Measurements from ENCODE around the gene HIF1AN. TPM values are rescaled to one million over a fixed set of nuclear protein-coding genes. Genes with fewer than 3 reads are reported as not detected.

Gene HIF1AN
- total RNA-seq, 3 donors from 2014 or later: 11.4 to 20.6 (median 15.4) TPM

DNA sequence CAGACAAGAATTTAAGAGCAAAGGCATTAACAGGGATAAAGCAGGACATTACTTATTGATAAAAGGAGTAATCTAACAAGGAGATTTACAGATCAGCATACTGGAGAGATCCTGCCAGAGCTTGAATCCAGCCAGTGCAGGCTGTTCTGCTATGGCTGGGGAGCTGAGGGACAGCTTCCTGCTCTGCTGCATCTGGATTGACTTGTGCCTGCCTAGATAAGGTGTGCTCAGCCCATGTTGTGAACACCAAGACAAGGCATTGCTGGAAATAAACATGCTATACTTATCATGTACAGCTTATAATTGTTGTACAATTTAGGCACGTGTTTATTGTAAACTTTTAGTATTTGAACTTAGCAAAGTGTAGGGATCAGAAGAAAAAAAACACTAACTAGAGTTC, 71.7 kb downstream of the HIF1AN start:
- no peak for DNase-seq (ENCODE audit: low spot score in 2 of 2)
- intact Hi-C loops (cut with DNase I; ENCODE audit: low total_unique reads): no loop called here

More for the DNA sequence above, 71.7 kb downstream of the HIF1AN start:
- TF ChIP-seq POLR2A (IDR thresholded peaks at IDR 0.05): no peak
- no peak for TF ChIP-seq POLR2AphosphoS5 (IDR thresholded peaks at IDR 0.05)
- TF ChIP-seq, protein P1, sequence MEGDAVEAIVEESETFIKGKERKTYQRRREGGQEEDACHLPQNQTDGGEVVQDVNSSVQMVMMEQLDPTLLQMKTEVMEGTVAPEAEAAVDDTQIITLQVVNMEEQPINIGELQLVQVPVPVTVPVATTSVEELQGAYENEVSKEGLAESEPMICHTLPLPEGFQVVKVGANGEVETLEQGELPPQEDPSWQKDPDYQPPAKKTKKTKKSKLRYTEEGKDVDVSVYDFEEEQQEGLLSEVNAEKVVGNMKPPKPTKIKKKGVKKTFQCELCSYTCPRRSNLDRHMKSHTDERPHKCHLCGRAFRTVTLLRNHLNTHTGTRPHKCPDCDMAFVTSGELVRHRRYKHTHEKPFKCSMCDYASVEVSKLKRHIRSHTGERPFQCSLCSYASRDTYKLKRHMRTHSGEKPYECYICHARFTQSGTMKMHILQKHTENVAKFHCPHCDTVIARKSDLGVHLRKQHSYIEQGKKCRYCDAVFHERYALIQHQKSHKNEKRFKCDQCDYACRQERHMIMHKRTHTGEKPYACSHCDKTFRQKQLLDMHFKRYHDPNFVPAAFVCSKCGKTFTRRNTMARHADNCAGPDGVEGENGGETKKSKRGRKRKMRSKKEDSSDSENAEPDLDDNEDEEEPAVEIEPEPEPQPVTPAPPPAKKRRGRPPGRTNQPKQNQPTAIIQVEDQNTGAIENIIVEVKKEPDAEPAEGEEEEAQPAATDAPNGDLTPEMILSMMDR (IDR thresholded peaks at IDR 0.05): no peak
- Histone ChIP-seq H3K36me3 (no peaks in the 10 kb centered on the region), H3K27me3 (peaks cover 0 to 6% of the 10 kb centered on the region in 2 donors), H3K27ac (no peak overlapping the region), H3K4me1 (no peaks in the 10 kb centered on the region), H3K4me3 (no peak overlapping the region), H3K9me3 (no peaks in the 10 kb centered on the region)

Other genes with a start within 250 kb of the HIF1AN start
- 10 to 100 TPM; 25.9 to 28.0 (median 26.5) TPM for gene BLOC1S2, start 249.3 kb upstream of the HIF1AN start, total RNA-seq
- gene PKD2L1, start 205.7 kb upstream of the HIF1AN start, total RNA-seq: 1 to 10 TPM in 1 of 3 donors, under 1 TPM in 1, not detected in 1; 0.32 to 1.5 TPM
- gene SCD, start 188.7 kb upstream of the HIF1AN start, total RNA-seq: 100 to 1,000 TPM in 2 of 3 donors, 10 to 100 TPM in 1; 72.8 to 461 (median 112) TPM
- not detected for gene WNT8B, start 72.9 kb upstream of the HIF1AN start, total RNA-seq
- 10 to 100 TPM in 2 of 3 donors, 1 to 10 TPM in 1; 9.8 to 18.1 (median 12.1) TPM for gene SEC31B, start 16.1 kb upstream of the HIF1AN start, total RNA-seq
- 100 to 1,000 TPM; 143 to 148 (median 144) TPM for gene NDUFB8, start 6.1 kb upstream of the HIF1AN start, total RNA-seq
- under 1 TPM in 1 of 3 donors, not detected in 2; under 0.01 TPM for gene PAX2, start 209.6 kb downstream of the HIF1AN start, total RNA-seq

Data from breast epithelium (tissue), 4 donors.